ENCODE measurements around the gene CELF1. TPM values are rescaled to one million over a fixed set of nuclear protein-coding genes. Genes with fewer than 3 reads are reported as not detected.

The CELF1 gene
- total RNA-seq, 4 donors from 2014 or later = 90.3 to 210 (median 101) TPM

- WGBS = 75% methylated on average over 3 of the region's 3 CpGs
- no peaks in the 10 kb centered on the region for H3K9me3 ChIP-seq
- no peak overlapping the region for H3K4me3 ChIP-seq
- no peak for DNase-seq (ENCODE audit: low spot score in 2 of 2)
- H3K4me1 ChIP-seq = peaks cover 40% of the 10 kb centered on the region
- no peak overlapping the region for H3K27ac ChIP-seq
- no peaks in the 10 kb centered on the region for H3K27me3 ChIP-seq
- TF ChIP-seq POLR2AphosphoS5 (IDR thresholded peaks at IDR 0.05) (no peak), EP300 (IDR thresholded peaks at IDR 0.05) (no peak), CTCF (IDR thresholded peaks at IDR 0.05) (no peak), POLR2A (IDR thresholded peaks at IDR 0.05) (no peak)
- no peaks in the 10 kb centered on the region for H3K36me3 ChIP-seq
Measured at GRCh38 chr11:47502767-47503166, 50.2 kb downstream of the CELF1 start.

- TF ChIP-seq CTCF (IDR thresholded peaks at IDR 0.05) (no peak), POLR2AphosphoS5 (IDR thresholded peaks at IDR 0.05) (no peak), EP300 (IDR thresholded peaks at IDR 0.05) (no peak), POLR2A (IDR thresholded peaks at IDR 0.05) (no peak)
- Histone ChIP-seq H3K9me3 (no peaks in the 10 kb centered on the region), H3K27me3 (no peaks in the 10 kb centered on the region), H3K36me3 (no peaks in the 10 kb centered on the region), H3K4me1 (peaks cover 37% of the 10 kb centered on the region), H3K27ac (no peak overlapping the region), H3K4me3 (no peak overlapping the region)
- no peak for DNase-seq (ENCODE audit: low spot score in 2 of 2)
- 93% methylated on average over 5 of the region's 5 CpGs for WGBS
Measured at GRCh38 chr11:47501101-47501500, 51.8 kb downstream of the CELF1 start.

GRCh38 chr11:47500121-47500520 is 52.8 kb downstream of the CELF1 start:
- no peak overlapping the region for H3K27ac ChIP-seq
- DNase-seq (ENCODE audit: low spot score in 2 of 2) = no peak
- H3K9me3 ChIP-seq = no peaks in the 10 kb centered on the region
- peaks cover 47% of the 10 kb centered on the region for H3K4me1 ChIP-seq
- TF ChIP-seq CTCF (IDR thresholded peaks at IDR 0.05) = no peak
- TF ChIP-seq EP300 (IDR thresholded peaks at IDR 0.05) = no peak
- TF ChIP-seq POLR2AphosphoS5 (IDR thresholded peaks at IDR 0.05) = no peak
- TF ChIP-seq POLR2A (IDR thresholded peaks at IDR 0.05) = no peak
- H3K4me3 ChIP-seq = no peak overlapping the region
- no peaks in the 10 kb centered on the region for H3K36me3 ChIP-seq
- H3K27me3 ChIP-seq = no peaks in the 10 kb centered on the region

- Histone ChIP-seq H3K4me1 (peaks cover 47% of the 10 kb centered on the region), H3K27ac (no peak overlapping the region), H3K9me3 (no peaks in the 10 kb centered on the region), H3K36me3 (no peaks in the 10 kb centered on the region), H3K4me3 (no peak overlapping the region), H3K27me3 (no peaks in the 10 kb centered on the region)
- no peak for TF ChIP-seq POLR2AphosphoS5 (IDR thresholded peaks at IDR 0.05)
- no peak for TF ChIP-seq POLR2A (IDR thresholded peaks at IDR 0.05)
- no peak for TF ChIP-seq CTCF (IDR thresholded peaks at IDR 0.05)
- TF ChIP-seq EP300 (IDR thresholded peaks at IDR 0.05) = no peak
- DNase-seq (ENCODE audit: low spot score in 2 of 2) = no peak
- 87% methylated on average over 3 of the region's 3 CpGs for WGBS
Measured at GRCh38 chr11:47499614-47500013, 53.3 kb downstream of the CELF1 start.

GRCh38 chr11:47499161-47499560 is 53.8 kb downstream of the CELF1 start:
- DNase-seq (ENCODE audit: low spot score in 2 of 2) = no peak
- Histone ChIP-seq H3K27ac (no peak overlapping the region), H3K36me3 (no peaks in the 10 kb centered on the region), H3K4me1 (peaks cover 49% of the 10 kb centered on the region), H3K27me3 (no peaks in the 10 kb centered on the region), H3K4me3 (no peak overlapping the region), H3K9me3 (no peaks in the 10 kb centered on the region)
- 64% methylated on average over 2 of the region's 2 CpGs for WGBS
- TF ChIP-seq POLR2A (IDR thresholded peaks at IDR 0.05) (no peak), CTCF (IDR thresholded peaks at IDR 0.05) (no peak), POLR2AphosphoS5 (IDR thresholded peaks at IDR 0.05) (no peak), EP300 (IDR thresholded peaks at IDR 0.05) (no peak)
